ENCODE results near the gene CDKL1. TPM values are rescaled to one million over a fixed set of nuclear protein-coding genes. Genes with fewer than 3 reads are reported as not detected.

CDKL1 gene
- total and polyA plus RNA-seq, 2 of the 13 experiments (the other 11 are each of a cell fraction or from before 2014, with no cell fraction given) = 4.4 to 5.1 TPM

DNA sequence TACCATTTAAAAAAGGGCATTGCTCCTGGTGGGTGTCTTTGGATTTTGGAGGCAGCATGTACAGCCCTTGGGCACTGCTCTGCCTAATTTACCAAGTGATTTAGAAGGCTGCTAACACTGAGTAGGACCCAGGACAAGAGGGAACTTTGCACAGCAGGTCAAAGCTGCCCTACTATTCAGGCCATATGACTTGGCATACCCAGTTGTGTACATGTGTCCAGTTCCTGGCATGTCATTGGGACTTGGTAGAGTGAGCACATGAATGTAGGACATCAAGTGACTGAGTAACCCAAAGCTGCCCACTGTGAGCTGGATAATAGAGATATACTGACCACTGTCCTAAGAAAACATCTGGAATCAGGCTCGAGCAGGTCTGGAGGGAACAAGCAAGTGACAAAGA lies 15.7 kb downstream of the CDKL1 start:
- CTCF ChIA-PET (ENCODE audit: low intra/inter-chr PET ratio, low total read pairs) = no interaction called here
- no peaks in the 10 kb centered on the region for H3K27me3 ChIP-seq (ENCODE audit: control insufficient read depth in 1 of 2, insufficient read depth in 2 of 2, low read length in 2 of 2)
- ATAC-seq = peak; percentile 36; the same call in 2 of the 3 replicates
- BruUV-seq (replicated peaks) = no TSS peak
- TF ChIP-seq SP2 (CRISPR knock-in tag; IDR thresholded peaks at IDR 0.05) = no peak
- TF ChIP-seq SMARCC2 (IDR thresholded peaks at IDR 0.05) = no peak
- TF ChIP-seq PHF21A (CRISPR knock-in tag; IDR thresholded peaks at IDR 0.05) = no peak
- no peak for TF ChIP-seq IRF2 (CRISPR knock-in tag; IDR thresholded peaks at IDR 0.05)
- TF ChIP-seq HNRNPL (IDR thresholded peaks at IDR 0.05; ENCODE audit: low read depth, low read length) = no peak
- no peak for TF ChIP-seq AKAP8 (CRISPR knock-in tag; IDR thresholded peaks at IDR 0.05)
- TF ChIP-seq ZNF768 (CRISPR knock-in tag; IDR thresholded peaks at IDR 0.05) = no peak
- TF ChIP-seq DPF2 (CRISPR knock-in tag; IDR thresholded peaks at IDR 0.05; ENCODE audit: borderline replicate concordance, low read depth) = no peak
- TF ChIP-seq POLR2AphosphoS2 (IDR thresholded peaks at IDR 0.05; ENCODE audit: low read depth, low read length) = no peak
- TF ChIP-seq RBFOX2 (IDR thresholded peaks at IDR 0.05; ENCODE audit: low read depth, low read length) = no peak
- H3K36me3 ChIP-seq (replicated peaks in 1 of 2; ENCODE audit: control insufficient read depth in 1 of 2, insufficient read depth in 2 of 2, low read length in 2 of 2) = no peaks in the 10 kb centered on the region
- POLR2A ChIA-PET = interaction anchor here (0.7 kb wide), 1 partner anchor 14 kb away, joined by 3 read pairs; no protein-coding TSS in a partner anchor
- H3K27ac ChIP-seq (ENCODE audit: extremely low read length, insufficient read depth, low read length) = no peak overlapping the region
- no peaks in the 10 kb centered on the region for H4K20me1 ChIP-seq (ENCODE audit: insufficient read depth, low read length)
- intact Hi-C loops (cut with micrococcal nuclease; ENCODE audit: unreplicated experiment) = no loop called here
- no peak for FAIRE-seq
- no peaks in the 10 kb centered on the region for H3K9me3 ChIP-seq (ENCODE audit: low read length)
- peaks cover 17% of the 10 kb centered on the region for H3K4me1 ChIP-seq (ENCODE audit: insufficient read depth, low read length)
- no peak overlapping the region for H3K4me2 ChIP-seq (ENCODE audit: low read depth, low read length)
- WGBS (ENCODE audit: low lambda C conversion rate) = 91% methylated on average over 1 of the region's 1 CpG
- no peak overlapping the region for H3K4me3 ChIP-seq (replicated peaks in 1 of 3; ENCODE audit: insufficient read depth in 1 of 3, low read depth in 2 of 3, low read length in 3 of 3)
- H3K79me2 ChIP-seq (ENCODE audit: insufficient read depth, low read length) = no peaks in the 10 kb centered on the region
- no peak overlapping the region for H3K9ac ChIP-seq (ENCODE audit: insufficient read depth, low read depth, low read length)
- no peak for DNase-seq (ENCODE audit: low spot score)
- H2AFZ ChIP-seq (ENCODE audit: low read length) = no peak overlapping the region
- in situ Hi-C loops (cut with HindIII; ENCODE audit: extremely low pct_ligation_motif_present, low pct_unique_long_range_greater_than_20kb) = no loop called here

DNA sequence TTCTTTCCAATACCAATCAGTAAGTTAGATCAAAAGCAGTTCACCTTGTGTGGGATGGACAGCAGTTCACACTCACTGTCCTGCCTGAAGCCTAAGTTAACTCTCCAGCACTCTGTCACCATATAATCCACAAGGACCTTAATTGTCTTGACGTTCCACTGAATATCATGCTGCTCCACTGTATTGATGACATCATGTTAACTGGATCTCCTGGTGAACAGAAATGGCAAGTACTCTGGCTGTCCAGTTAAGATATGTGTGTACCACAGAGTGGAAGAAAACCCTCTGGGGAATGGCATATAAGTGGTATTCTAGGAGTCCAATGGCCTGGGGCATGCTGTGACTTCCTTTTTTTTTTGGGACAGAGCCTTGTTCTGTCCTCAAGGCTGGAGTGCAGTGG lies 16.2 kb downstream of the CDKL1 start:
- Histone ChIP-seq H3K4me1 (ENCODE audit: insufficient read depth, low read length) (peaks cover 17% of the 10 kb centered on the region), H3K4me2 (ENCODE audit: low read depth, low read length) (no peak overlapping the region), H3K9ac (ENCODE audit: insufficient read depth, low read depth, low read length) (no peak overlapping the region), H3K27ac (ENCODE audit: extremely low read length, insufficient read depth, low read length) (no peak overlapping the region), H4K20me1 (ENCODE audit: insufficient read depth, low read length) (no peaks in the 10 kb centered on the region), H3K36me3 (replicated peaks in 1 of 2; ENCODE audit: control insufficient read depth in 1 of 2, insufficient read depth in 2 of 2, low read length in 2 of 2) (no peaks in the 10 kb centered on the region), H3K4me3 (replicated peaks in 1 of 3; ENCODE audit: insufficient read depth in 1 of 3, low read depth in 2 of 3, low read length in 3 of 3) (no peak overlapping the region), H3K27me3 (ENCODE audit: control insufficient read depth in 1 of 2, insufficient read depth in 2 of 2, low read length in 2 of 2) (no peaks in the 10 kb centered on the region), H3K79me2 (ENCODE audit: insufficient read depth, low read length) (no peaks in the 10 kb centered on the region), H3K9me3 (ENCODE audit: low read length) (no peaks in the 10 kb centered on the region), H2AFZ (ENCODE audit: low read length) (no peak overlapping the region)
- ATAC-seq (no peak), FAIRE-seq (no peak), DNase-seq (ENCODE audit: low spot score) (no peak)
- WGBS (ENCODE audit: low lambda C conversion rate) = 100% methylated on average over 1 of the region's 1 CpG
- ChIA-PET CTCF (ENCODE audit: low intra/inter-chr PET ratio, low total read pairs) (no interaction called here), POLR2A (interaction anchor here (0.7 kb wide), 1 partner anchor 14 kb away, joined by 3 read pairs; no protein-coding TSS in a partner anchor)
- TF ChIP-seq FIP1L1 (IDR thresholded peaks at IDR 0.05; ENCODE audit: borderline replicate concordance, insufficient read depth, low read depth, low read length) (no peak), ZNF749 (CRISPR knock-in tag; IDR thresholded peaks at IDR 0.05; ENCODE audit: borderline replicate concordance) (no peak), MXI1 (IDR thresholded peaks at IDR 0.05; ENCODE audit: borderline replicate concordance, low read depth, low read length) (no peak), ATF7 (IDR thresholded peaks at IDR 0.05) (peak; percentile 83), ATF7 (CRISPR knock-in tag; IDR thresholded peaks at IDR 0.05) (no peak)
- TF ChIP-seq, protein P1, sequence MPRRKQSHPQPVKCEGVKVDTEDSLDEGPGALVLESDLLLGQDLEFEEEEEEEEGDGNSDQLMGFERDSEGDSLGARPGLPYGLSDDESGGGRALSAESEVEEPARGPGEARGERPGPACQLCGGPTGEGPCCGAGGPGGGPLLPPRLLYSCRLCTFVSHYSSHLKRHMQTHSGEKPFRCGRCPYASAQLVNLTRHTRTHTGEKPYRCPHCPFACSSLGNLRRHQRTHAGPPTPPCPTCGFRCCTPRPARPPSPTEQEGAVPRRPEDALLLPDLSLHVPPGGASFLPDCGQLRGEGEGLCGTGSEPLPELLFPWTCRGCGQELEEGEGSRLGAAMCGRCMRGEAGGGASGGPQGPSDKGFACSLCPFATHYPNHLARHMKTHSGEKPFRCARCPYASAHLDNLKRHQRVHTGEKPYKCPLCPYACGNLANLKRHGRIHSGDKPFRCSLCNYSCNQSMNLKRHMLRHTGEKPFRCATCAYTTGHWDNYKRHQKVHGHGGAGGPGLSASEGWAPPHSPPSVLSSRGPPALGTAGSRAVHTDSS (CRISPR knock-in tag; conservative IDR thresholded peaks at IDR 0.05) = no peak
- in situ Hi-C loops (cut with HindIII; ENCODE audit: extremely low pct_ligation_motif_present, low pct_unique_long_range_greater_than_20kb) = no loop called here
- BruUV-seq (replicated peaks) = no TSS peak
- intact Hi-C loops (cut with micrococcal nuclease; ENCODE audit: unreplicated experiment) = no loop called here
